Measurements from ENCODE around the gene CPNE5. TPM values are rescaled to one million over a fixed set of nuclear protein-coding genes. Genes with fewer than 3 reads are reported as not detected.

Gene CPNE5
- total and polyA plus RNA-seq, 2 of the 4 experiments (the other 2 are of a cell fraction), result 0.07 TPM; not detected in 1

DNA sequence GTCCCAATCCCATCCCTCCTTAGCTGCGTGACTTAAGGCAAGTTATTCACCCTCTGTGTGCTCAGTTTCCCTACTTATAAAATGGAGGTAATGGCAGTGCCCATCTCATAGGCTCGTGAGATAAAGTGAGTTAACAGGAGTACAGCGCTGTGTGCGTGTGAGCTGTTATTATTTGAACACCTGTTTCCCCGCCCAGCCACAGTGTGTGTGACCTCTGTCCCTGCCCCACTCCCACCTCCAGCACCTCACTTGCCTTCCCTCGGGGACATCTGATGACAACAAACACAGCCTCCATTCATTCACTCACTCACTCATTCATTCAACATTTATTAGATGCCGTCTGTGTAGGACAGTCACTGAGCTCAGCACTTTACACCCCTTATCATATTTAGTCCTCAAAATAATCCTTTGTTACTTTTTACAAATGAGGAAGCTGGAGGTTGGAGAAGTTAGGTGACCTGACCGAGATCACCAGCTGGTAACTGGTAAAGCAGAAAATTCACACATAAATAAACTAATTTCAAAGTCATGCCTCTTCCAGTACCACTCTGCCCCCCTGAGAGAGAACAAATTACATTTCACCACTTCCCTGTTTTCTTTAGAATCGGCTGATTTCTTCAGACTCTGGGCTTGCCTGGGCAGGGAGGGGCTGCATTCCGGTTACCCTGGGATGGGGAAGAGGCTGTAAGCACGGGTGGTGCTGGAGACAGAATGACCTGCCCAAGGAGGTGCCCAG, 58.6 kb downstream of the CPNE5 start:
- no peak overlapping the region for H3K4me2 ChIP-seq (ENCODE audit: low read depth, low read length)
- ATAC-seq (ENCODE audit: low read depth), result no peak
- no peak overlapping the region for H3K4ac ChIP-seq (ENCODE audit: low read depth, low read length)
- no peak overlapping the region for H3K9ac ChIP-seq (ENCODE audit: low read depth, low read length)
- H2AFZ ChIP-seq (replicated peaks; ENCODE audit: low read length, poor library complexity), result no peak overlapping the region
- no peak overlapping the region for H2BK120ac ChIP-seq (ENCODE audit: low read depth, low read length)
- DNase-seq, result no peak
- WGBS, 2 experiments (ENCODE audit: extremely low coverage in 2 of 2, insufficient read length in 1 of 2), result 30% methylated on average over 2 of the region's 11 CpGs; no CpG with 5 or more reads in 1 of the 2 experiments
- no peak overlapping the region for H2AK5ac ChIP-seq (ENCODE audit: low read depth, low read length)
- intact Hi-C loops (cut with micrococcal nuclease), result no loop called here
- no peaks in the 10 kb centered on the region for H4K20me1 ChIP-seq (ENCODE audit: insufficient read depth, low read length)
- in situ Hi-C loops (cut with MboI; ENCODE audit: low sequenced_read_pairs), result no loop called here
- no peaks in the 10 kb centered on the region for H3K79me1 ChIP-seq (ENCODE audit: low read depth in 1 of 2, low read length in 2 of 2)
- no peak overlapping the region for H2AK9ac ChIP-seq (replicated peaks; ENCODE audit: low read depth, low read length, poor library complexity)
- H2BK20ac ChIP-seq (ENCODE audit: low read depth, low read length), result no peak overlapping the region
- no peak overlapping the region for H4K5ac ChIP-seq (ENCODE audit: low read depth, low read length)
- H3K27me3 ChIP-seq (ENCODE audit: control insufficient read depth, insufficient read depth, low read length), result peaks cover 45% of the 10 kb centered on the region
- no peak overlapping the region for H3K4me3 ChIP-seq (ENCODE audit: insufficient read depth, low read depth, low read length)
- no peaks in the 10 kb centered on the region for H3K4me1 ChIP-seq (ENCODE audit: control insufficient read depth, insufficient read depth, low read length)
- H2BK5ac ChIP-seq (ENCODE audit: low read depth, low read length, poor library complexity, severe bottlenecking), result no peak overlapping the region
- TF ChIP-seq CTCF (conservative IDR thresholded peaks at IDR 0.05; ENCODE audit: low read depth, low read length), result no peak
- TF ChIP-seq FOS (IDR thresholded peaks at IDR 0.05; ENCODE audit: low read depth, low read length), result no peak
- TF ChIP-seq MAFK (IDR thresholded peaks at IDR 0.05; ENCODE audit: low read depth, low read length), result no peak
- no peak for TF ChIP-seq NFE2L2 (IDR thresholded peaks at IDR 0.05; ENCODE audit: low read depth, low read length)
- no peak for TF ChIP-seq CEBPB (IDR thresholded peaks at IDR 0.05; ENCODE audit: low read depth, low read length)
- TF ChIP-seq SMC3 (IDR thresholded peaks at IDR 0.05; ENCODE audit: low read depth, low read length), result no peak
- TF ChIP-seq ELK1 (IDR thresholded peaks at IDR 0.05; ENCODE audit: borderline replicate concordance, low read depth, low read length), result no peak
- no peak for TF ChIP-seq POLR2A (IDR thresholded peaks at IDR 0.05; ENCODE audit: low read depth, low read length)
- TF ChIP-seq RCOR1 (IDR thresholded peaks at IDR 0.05; ENCODE audit: insufficient replicate concordance, low read length), result no peak
- no peak for TF ChIP-seq BHLHE40 (IDR thresholded peaks at IDR 0.05; ENCODE audit: low read depth, low read length)
- no peak for TF ChIP-seq MXI1 (IDR thresholded peaks at IDR 0.05; ENCODE audit: borderline replicate concordance, low read depth, low read length)
- no peak for TF ChIP-seq RAD21 (IDR thresholded peaks at IDR 0.05; ENCODE audit: low read length)
- TF ChIP-seq CHD1 (IDR thresholded peaks at IDR 0.05; ENCODE audit: low read depth, low read length), result no peak
- BruUV-seq (replicated peaks), result no TSS peak
- H3K18ac ChIP-seq (ENCODE audit: low read depth, low read length), result no peak overlapping the region
- H3K9me3 ChIP-seq (ENCODE audit: control insufficient read depth, insufficient read depth, low read length), result no peaks in the 10 kb centered on the region
- H2BK15ac ChIP-seq (ENCODE audit: low read depth, low read length), result no peak overlapping the region
- no peak overlapping the region for H4K91ac ChIP-seq (ENCODE audit: insufficient read depth, low read depth, low read length)
- no peak overlapping the region for H3K27ac ChIP-seq (ENCODE audit: insufficient read depth, low read length)
- H3K36me3 ChIP-seq (ENCODE audit: control insufficient read depth, insufficient read depth, low read length), result no peaks in the 10 kb centered on the region
- no peak overlapping the region for H4K8ac ChIP-seq (ENCODE audit: low read depth in 2 of 2, low read length in 2 of 2)
- no peak overlapping the region for H3K14ac ChIP-seq (replicated peaks; ENCODE audit: low read depth, low read length)
- POLR2A ChIA-PET (ENCODE audit: unreplicated experiment), result interaction anchor here (0.6 kb wide), 1 partner anchor 8 kb away, joined by 3 read pairs; no protein-coding TSS in a partner anchor
- H3K23ac ChIP-seq (ENCODE audit: low read depth, low read length), result no peak overlapping the region
- H3K9me1 ChIP-seq (ENCODE audit: insufficient read depth, low read length), result no peaks in the 10 kb centered on the region; the same call in 1 of the 2 replicates
- CTCF ChIA-PET, result interaction anchor here (1.3 kb wide), 1 partner anchor 14 kb away, joined by 8 read pairs; no protein-coding TSS in a partner anchor
- dilution Hi-C loops (cut with HindIII; ENCODE audit: low sequenced_read_pairs, unreplicated experiment), result no loop called here
- no peak overlapping the region for H3K56ac ChIP-seq (ENCODE audit: extremely low read depth, insufficient read depth, low read length)
